ENCODE results near the gene FBRS.
"Not testable (repeated sequence)": the region's sequence is repeated elsewhere in the genome, so short reads cannot be mapped to it uniquely, and the experiment has no call there.

FBRS gene

DNA sequence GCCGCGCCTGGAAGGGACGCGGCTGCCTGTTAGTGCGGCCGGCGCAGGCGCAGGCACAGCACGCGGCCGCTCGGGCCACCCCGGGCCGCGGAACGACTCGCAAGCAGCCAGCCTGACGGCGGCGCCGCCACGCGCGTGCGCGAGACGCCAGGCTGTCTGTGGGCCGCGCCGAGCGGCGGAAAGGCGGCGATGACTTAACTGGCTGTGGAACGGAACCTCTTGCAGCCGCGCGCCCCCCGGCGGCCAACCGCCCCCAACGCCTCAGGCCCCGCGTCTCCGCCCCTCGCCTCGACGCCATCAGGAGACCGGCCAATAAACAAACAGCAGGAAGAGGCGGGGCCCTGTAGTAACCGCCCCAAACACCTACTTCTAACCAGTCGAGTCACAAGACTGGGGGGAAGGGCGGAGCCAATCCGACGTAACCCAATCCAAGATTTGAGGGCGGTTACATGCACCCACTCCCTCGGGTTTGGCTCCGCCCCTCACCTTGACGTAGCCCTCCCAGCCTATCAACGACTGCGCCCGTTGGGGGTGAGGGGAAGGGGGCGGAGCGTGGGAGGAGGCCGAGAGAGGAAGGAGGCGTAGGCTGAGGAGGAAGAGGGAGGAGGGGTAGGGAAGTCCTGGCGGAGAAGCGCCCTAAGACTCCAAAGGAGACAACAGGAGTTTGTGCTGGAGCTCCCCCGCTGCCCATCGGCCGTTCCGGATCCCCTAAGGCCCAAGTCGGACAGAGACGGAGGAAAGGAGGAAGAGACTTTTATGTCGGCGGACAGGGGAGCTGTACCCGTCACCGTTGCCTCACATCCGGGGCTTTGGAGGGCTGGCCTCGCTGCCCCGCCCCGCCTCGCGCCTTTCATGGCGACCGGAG, at the start of gene FBRS:
Gene FBRS (plus strand): TSS at position 566 of the 865 bp plus-strand sequence. CDS start 1,088 bp downstream, outside the sequence.
- DNase-seq (ENCODE audit: low read depth, low spot score) = peak; percentile 100

DNA sequence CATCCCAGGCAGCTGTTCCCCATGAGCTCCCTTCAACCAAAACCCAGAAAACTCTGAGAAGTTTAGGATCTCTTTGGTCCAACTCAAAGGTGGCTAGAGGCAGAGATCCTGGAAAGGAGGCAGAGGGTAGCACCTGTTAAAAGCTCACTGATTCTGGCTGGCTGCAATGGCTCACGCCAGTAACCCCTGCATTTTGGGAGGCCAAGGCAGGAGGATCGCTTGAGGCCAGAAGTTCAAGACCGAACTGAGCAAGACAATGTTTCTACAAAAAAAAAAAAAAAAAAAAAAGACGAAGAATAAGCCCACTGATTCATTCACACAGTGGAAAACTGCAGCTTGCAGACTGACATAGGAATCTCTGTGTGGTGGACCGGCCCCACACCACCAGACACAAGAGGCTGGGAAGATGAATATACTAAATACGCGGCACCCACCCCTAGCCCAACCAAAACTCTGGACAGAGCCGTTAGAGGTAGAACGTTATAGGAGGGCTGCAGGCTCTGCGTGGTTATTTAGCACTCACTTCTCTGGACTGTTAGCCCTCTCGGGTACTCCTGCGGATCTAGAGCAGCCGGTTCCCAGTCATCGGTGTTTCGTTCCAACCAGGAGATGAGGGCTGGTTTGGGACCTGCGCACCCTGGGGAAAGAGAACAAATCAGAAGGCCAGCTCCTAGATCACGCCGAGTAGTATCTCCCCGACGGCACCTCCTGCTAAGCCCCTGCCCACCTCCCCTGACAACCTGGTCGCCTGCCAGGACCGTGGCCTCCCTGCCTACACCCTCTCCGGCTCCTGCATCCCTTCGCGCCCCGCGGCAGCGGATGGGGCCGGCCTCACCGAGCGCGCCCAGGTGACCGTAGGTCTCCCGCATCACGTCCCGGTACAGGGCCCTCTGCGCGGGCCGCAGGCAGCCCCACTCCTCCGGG, 49.0 kb upstream of the FBRS start:
- no peak for DNase-seq (ENCODE audit: low read depth, low spot score)

DNA sequence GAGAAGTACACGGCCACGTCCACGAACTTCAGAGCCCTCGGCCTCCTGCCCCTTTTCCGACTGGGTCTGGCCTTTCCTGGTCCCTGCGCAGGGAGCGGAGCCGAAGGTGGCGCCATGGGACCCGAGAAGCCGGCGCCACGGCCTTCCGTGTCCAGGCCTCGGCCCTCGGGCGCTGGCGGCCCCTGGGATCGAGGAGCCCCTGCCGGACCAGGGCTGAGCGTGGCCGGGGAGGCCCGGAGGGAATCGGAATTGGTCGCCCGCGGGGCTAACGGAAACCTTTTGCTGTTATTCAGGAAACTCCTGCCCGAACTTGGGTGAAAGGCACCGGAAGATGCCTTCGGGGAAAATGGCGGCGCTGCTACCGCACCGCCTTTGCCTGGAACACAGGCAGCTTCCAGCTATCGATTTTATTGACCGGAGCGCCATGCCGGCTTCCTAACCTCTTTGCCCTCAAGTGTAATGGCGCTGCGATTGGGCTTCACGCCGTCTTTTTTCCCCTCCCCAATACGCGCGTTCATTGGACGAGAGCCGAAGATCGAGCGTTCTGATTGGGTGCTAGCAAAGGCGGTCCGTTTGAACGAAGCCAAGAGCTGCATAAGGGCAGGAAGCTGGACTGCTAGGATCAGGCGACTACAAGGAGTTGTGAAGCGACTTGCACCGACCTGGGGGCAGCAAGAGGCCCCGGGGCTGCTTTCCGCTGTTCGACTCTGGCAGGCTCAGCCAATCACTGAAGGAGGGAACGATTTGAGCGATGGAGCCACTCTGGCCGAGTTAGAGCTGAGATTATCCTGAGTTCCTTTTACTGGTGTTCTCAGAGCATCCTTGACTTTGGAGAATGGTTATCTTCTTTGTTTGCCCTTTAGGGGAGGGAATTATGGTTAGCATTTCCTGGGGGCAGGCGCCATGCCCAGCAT, 48.0 kb upstream of the FBRS start, which contains the start of gene ZNF689:
Gene ZNF689 (minus strand): TSS at position 464 of the 914 bp plus-strand sequence. CDS start 348 bp downstream, at position 116.
- peak; percentile 96 for DNase-seq (ENCODE audit: low read depth, low spot score)

DNA sequence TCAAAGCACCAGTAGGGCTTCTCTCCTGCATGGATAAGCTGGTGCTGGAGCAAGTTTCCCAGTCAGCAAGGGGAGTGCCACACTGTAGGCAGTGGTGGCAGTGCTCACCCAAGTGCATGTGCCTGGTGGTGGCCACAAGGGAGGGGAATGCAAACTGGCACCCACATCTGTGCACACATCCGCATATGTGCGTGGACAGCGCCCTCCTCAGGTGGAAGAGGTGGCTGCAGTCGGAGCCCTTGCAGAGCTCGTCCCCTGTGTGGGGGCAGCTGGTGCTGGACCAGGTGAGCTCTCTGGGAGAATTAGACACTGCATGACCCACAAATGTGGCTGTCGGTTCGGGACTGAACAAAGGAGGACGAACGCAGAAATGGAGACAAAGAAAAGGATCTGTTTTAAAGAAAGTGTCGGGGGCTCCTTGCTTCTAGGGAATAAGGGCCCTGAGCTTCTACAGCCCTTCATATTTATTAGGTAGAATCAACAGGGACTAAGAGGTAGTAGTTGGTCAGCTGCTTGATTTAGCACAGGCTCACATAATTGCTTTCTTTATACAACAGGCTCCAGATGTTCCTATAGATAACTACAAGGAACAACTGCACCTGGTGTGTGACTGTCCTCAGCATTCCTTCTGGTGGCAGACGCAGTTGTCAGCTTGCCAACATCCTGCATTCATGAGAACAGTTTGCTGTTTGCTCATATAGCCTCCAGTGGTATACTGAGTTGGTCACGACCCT, 42.7 kb upstream of the FBRS start:
- no peak for DNase-seq (ENCODE audit: low read depth, low spot score)

DNA sequence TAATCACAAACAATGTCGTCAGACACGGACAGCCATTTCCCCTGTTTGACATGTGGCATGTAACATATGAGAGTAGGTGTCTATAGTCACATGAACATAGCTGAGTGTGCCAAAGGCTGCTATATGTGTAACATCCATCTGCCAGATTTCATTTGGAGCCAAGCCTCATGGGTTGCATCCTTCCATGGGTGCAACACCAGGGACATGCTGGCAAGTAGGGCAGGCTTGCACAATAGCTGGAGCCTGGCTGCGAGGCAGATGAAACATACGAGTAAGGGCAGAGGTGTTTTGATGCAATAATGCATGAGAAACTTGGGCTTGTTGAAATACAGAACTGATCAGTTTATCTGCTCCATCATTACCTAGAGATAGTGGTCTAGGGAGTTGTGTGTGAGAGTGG, 39.0 kb upstream of the FBRS start:
- no peak for DNase-seq (ENCODE audit: low read depth, low spot score)

DNA sequence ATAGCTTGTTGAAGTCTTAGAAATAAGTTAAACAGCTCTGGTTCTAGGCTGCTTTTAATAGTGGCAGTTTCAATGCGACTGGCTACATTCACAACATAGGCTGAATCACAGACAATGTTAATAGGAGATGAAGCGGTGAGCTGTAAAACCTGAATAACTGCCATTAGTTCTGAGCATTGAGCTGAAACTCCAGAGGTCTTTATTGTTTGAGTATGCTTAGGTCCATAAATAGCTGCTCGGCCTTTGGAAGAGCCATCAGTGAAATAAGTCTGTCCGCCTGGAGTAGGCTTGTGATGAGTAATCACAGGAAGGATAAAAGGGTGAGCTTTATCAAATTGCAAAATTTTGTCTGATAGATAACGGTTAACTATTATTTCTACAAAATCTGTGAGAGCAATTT, 38.6 kb upstream of the FBRS start:
- DNase-seq (ENCODE audit: low read depth, low spot score) = no peak

DNA sequence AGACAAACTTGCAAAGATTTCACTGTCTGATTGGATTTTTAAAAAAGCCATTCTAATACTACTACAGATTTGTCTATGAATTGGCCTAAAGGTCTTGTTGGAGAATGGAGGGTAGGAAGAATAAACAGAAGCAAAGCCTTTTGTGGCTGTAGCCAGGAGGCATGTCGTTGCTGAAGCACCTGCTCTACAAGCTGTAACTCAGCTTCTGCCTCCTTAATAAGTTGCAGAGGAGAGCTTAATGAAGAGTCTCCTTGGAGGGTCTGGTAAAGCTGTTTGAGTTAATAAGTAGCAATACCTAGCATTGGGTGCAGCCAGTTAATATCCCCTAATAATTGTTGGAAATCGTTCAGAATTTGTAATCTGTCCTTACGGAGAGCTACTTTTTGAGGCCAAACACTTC, 38.1 kb upstream of the FBRS start:
- DNase-seq (ENCODE audit: low read depth, low spot score) = no peak

DNA sequence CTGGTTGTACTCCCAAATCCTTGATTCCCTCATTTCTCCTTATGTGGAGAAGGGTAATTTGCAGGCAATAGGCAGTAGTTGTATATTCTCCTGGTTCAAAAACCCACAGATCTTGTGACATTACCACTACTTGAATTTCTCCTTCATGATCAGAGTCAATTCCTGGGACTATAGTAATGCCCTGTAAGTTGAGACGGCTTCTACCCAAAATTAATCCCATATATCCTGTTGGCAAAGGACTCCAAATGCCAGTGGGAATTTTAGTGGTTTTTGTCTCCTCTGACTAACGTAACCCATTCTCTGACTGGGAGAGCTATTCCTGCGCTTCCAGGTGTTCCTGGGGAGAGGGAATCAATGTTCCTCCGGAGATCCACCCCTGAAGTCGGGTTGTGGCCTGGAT, 36.5 kb upstream of the FBRS start:
- DNase-seq (ENCODE audit: low read depth, low spot score) = no peak

DNA sequence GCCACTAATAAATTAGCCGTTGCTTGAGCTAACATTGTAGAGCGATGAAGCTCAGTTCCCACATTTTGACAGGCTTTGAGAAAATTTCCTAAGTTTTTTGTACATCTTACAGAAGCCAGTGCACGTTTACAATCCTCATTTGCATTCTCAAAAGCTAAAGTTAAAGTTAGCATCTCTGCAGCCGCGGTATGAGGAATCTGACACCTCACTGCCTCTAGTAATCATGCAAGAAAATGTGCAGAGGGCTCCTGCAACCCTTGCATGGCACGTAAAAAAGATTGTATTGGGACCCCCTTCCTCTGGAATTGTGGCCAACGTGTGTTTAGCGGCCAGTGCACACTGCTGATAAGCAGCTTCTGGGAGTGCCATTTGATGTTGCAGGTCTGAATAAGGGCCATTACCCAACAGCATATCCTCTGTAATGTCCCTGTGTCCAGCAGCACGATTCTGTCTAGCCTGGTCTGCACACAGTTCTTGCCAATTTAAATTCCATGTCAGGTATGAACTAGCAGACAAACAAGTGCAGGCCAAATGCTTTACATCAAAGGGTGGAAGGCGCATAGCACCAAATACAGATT, 35.7 kb upstream of the FBRS start:
- no peak for DNase-seq (ENCODE audit: low read depth, low spot score)

DNA sequence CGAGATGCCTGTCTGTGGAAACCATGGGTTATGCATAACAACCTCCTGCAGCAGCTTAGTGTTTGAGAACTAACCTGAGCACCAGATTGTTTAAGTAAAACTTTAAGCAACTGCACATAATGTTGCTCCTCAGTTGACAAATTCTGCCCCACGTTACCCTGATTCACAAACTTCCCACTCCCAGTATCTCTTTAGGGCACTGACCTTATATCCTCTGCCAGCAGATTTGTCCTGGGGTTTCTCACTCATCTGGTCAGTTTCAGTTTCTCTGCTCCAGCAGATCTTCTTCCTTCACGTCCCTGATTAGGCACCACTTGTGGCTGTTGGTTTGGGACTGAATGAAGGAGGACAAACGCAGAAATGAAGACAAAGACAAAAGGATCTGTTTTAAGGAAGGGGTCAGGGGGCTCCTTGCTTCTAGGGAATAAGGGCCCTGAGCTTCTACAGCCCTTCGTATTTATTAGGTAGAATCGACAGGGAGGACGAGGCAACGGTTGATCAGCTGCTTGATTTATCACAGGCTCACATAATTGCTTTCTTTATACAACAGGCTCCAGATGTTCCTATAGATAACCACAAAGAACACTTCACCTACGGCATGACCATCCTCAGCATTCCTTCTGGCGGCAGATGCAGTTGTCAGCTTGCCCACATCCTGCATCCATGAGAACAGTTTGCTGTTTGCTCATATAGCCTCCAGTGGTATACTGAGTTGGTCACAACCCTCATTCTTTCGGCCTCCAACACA, 34.5 kb upstream of the FBRS start:
- no peak for DNase-seq (ENCODE audit: low read depth, low spot score)

DNA sequence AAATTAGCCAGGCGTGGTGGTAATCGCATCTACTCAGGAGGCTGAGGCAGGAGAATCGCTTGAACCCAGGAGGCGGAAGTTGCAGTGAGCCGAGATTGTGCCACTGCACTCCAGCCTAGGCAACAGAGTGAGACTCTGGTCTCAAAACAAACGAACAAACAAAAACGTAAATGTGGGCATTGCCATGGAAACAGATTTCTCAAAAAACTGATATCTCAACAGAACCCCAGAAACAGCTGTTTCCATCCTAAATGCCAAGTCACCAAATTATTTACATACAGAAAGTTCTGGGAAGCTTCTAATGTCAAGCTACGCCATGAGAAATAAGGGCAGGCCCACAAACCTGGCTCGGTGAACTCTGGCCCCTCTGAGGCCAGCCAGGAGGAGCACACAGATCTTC, 32.0 kb upstream of the FBRS start:
- no peak for DNase-seq (ENCODE audit: low read depth, low spot score)

DNA sequence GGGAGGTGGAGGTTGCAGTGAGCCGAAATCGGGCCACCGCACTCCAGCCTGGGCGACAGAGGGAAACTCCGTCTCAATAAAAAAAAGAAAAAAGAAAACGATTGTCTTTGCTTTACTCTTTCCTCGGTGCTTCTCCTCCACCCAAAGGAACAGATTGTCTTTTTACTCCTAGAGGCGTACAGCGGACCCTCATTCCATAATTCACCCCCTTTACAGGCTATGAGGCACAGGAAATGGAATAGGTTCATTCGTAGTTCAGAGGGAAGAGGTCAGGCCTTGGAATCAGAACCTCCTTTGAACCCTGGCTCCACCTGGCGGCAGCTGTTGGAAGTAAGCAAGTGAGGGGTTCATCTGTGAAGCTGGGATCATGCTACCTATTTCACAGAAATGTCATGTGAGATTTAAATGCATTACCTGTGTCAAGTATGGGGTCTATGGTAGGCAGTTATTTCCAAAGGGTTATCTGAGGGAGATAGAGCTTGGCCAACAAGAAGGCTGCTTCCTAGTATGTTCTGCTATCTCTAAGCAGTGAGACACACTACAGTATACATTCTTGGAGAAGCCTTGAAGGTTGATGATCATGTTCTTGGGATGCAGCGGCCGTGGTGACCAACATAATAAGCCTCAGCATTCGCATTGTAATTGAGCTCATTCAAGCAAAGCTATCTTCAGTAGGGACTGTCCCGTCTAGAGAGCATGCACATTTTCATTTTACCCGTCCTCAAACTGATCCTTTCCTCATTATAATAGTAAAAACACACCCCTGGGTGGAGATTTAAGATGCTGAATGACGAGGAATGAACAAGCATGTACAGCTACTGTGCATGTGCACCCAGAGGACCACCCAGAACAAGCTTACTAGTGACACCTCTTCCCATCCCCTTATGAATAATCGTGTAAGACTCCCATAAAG, 29.3 kb upstream of the FBRS start:
- no peak for DNase-seq (ENCODE audit: low read depth, low spot score)

DNA sequence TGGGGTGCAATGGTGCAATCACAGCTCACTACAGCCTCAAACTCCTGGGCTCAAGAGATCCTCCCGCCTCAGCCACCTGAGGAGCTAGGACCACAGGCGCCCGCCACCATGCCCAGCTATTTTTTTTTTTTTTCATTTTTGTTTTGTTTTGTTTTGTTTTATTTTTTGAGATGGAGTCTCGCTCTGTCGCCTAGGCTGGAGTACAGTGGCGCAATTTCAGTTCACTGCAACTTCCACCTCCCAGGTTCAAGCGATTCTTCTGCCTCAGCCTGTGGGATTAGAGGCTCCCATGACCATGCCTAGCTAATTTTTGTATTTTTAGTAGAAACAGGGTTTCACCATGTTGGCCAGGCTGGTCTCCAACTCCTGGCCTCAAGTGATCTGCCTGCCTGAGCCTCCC, 25.8 kb upstream of the FBRS start:
- DNase-seq (ENCODE audit: low read depth, low spot score) = not testable (repeated sequence)

DNA sequence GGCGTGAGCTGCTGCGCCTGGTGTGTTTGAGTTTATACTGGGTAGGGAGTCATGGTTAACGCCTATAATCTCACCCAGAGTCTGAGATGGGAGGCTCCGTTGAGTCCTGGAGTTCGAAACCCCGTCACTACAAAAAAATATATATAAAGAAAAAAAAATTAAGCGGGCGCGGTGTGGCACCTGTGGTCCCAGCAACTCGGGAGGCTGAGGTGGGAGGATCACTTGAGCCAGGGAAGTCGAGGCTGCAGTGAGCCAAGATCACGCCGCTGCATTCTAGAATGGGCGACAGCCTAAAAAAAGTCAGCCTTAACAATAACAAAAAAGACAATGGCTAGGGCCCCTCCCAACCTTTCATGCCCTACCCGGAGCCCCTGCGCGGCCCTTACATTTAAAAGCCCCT, 24.7 kb upstream of the FBRS start:
- no peak for DNase-seq (ENCODE audit: low read depth, low spot score)

DNA sequence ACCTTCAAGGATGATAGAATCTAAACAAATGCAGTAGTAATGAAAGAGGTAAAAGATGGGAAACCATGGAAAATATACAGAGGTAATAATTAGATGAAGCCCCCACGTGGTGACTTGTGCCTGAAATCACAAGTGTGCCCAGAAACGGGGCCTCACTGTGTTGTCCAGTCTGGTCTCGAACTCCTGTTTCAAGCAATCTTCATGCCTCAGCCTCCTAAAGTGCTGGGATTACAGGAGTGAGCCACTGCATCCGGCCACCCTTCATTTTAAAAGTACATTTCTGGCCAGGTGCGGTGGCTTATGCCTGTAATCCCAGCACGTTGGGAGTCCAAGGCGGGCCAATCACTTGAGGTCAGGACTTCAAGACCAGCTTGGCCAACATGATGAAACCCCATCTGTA, 21.6 kb upstream of the FBRS start:
- no peak for DNase-seq (ENCODE audit: low read depth, low spot score)

DNA sequence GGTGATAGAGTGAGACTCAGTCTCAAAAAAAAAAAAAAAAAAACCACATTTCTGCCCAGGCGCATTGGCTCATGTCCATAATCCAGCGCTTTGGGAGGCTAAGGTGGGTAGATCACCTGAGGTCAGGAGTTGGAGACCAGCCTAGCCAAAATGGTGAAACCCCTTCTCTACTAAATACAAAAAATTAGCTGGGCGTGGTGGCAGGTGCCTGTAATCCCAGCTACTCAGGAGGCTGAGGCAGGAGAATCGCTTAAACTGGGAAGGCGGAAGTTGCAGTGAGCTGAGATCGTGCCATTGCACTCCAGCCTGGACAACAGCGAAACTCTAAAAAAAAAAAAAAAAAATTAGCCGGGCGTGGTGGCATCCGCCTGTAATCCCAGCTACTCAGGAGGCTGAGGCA, 21.1 kb upstream of the FBRS start:
- not testable (repeated sequence) for DNase-seq (ENCODE audit: low read depth, low spot score)

DNA sequence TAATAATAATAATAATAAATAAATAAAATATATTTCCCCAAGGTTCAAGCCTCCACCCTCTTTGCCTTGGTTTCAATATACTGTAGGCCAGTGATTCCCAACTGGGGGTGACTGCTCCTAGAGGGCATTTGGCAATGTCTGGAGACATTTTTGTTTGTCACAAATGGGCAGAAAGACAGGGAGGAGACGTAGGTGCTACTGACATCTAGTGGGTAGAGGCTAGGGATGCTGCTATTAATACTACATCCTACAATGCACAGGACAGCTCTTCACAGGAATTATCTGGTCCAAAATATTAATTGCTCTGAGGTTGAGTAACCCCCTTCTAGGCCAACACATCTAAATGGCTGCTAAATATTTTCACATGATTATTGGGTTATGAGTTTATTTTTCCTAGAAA, 20.3 kb upstream of the FBRS start:
- DNase-seq (ENCODE audit: low read depth, low spot score) = no peak

DNA sequence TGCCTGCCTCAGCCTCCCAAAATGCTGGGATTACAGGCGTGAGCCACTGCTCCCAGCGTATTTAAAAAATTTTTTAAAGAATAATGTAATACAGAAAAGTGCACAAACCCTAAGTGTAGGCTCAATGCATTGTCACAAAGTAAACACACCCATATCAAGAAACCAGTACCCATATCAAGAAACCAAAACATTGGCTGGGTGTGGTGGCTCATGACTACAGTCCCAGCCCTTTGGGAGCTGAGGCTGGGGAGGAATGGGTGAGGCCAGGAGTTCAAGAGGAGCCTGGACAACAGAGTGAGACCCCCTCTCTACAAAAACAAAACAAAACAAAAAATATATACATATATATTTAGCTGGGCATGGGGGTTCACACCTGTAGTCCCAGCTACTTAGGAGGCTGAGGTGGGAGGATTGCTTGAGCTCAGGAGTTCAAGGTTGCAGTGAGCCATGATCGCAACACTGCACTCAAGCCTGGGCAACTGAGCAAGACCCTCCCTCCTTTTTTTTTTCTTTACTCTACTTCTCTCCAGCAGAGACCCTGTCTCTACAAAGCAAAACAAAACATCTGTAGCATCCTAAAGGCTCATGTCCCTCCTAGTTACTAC, 16.8 kb upstream of the FBRS start:
- no peak for DNase-seq (ENCODE audit: low read depth, low spot score)

All from brain pericyte (primary cell).